Neural cell (in vitro differentiated cells): ENCODE measurements around the gene TXNRD1. TPM values are rescaled to one million over a fixed set of nuclear protein-coding genes. Genes with fewer than 3 reads are reported as not detected.

Source experiments
- H2AFZ ChIP-seq: fragments of 200-600, 300-800 bp; sonication (generic), shearing (Covaris generic); 2 replicates; pipeline ENCODE4 v1.6.0; 2014; ENCODE audit warnings: low read depth, mild to moderate bottlenecking, antibody characterized with exemption, low read length, moderate library complexity
- H3F3A ChIP-seq: fragments of 200-600 bp; shearing (Covaris generic); 2 replicates; pipeline ENCODE4 v1.6.1; 2016; ENCODE audit warnings: mild to moderate bottlenecking, moderate library complexity, mixed read lengths, antibody characterized with exemption, low read length; ENCODE audit not compliant: insufficient read depth, poor library complexity, severe bottlenecking
- H3K27ac ChIP-seq: fragments of 200-600, 300-800 bp; sonication (generic), shearing (Covaris generic); 2 replicates; pipeline ENCODE4 v1.5.1; 2014; ENCODE audit warnings: mild to moderate bottlenecking, low read length, moderate library complexity
- H3K27me3 ChIP-seq: fragments of 300-800, 200-600 bp; sonication (generic), shearing (Covaris generic); 2 replicates; pipeline ENCODE4 v1.6.0; 2014; ENCODE audit warnings: mild to moderate bottlenecking, low read depth, low read length, moderate library complexity; ENCODE audit not compliant: insufficient read depth
- H3K36me3 ChIP-seq: fragments of 300-800, 200-600 bp; sonication (generic), shearing (Covaris generic); 2 replicates; pipeline ENCODE4 v1.5.1; 2014; ENCODE audit warnings: mild to moderate bottlenecking, antibody characterized with exemption, low read length, moderate library complexity; ENCODE audit not compliant: insufficient read depth
- H3K4me2 ChIP-seq: fragments of 300-800, 200-600 bp; sonication (generic), shearing (Covaris generic); 2 replicates; pipeline ENCODE4 v1.6.0; 2014; ENCODE audit warnings: mild to moderate bottlenecking, low read length
- H3K4me3 ChIP-seq: fragments of 300-800, 200-600 bp; sonication (generic), shearing (Covaris generic); 2 replicates; pipeline ENCODE4 v1.5.1; 2014; ENCODE audit warnings: mild to moderate bottlenecking, low read length, moderate library complexity
- H3K79me2 ChIP-seq: fragments of 200-600 bp; shearing (Covaris generic); replicated peaks from 2 replicates; pipeline ENCODE4 v1.6.0; 2014; ENCODE audit warnings: mild to moderate bottlenecking, low read length, moderate library complexity; ENCODE audit not compliant: insufficient read depth
- H3K9ac ChIP-seq: fragments of 300-800, 200-600 bp; sonication (generic), shearing (Covaris generic); 2 replicates; pipeline ENCODE4 v1.6.1; 2016; ENCODE audit warnings: mild to moderate bottlenecking, low read length, mixed read lengths
- H3K9me2 ChIP-seq: fragments of 200-600 bp; shearing (Covaris generic); 2 replicates; pipeline ENCODE4 v1.6.1; 2016; ENCODE audit warnings: mild to moderate bottlenecking, low read length, mixed read lengths; ENCODE audit not compliant: insufficient read depth
- H3K9me3 ChIP-seq: fragments of 200-600, 300-800 bp; sonication (generic), shearing (Covaris generic); 2 replicates; pipeline ENCODE4 v1.6.1; 2016; ENCODE audit warnings: mild to moderate bottlenecking, mixed run types, low read length, moderate library complexity, mixed read lengths
- H4K20me1 ChIP-seq: fragments of 200-600 bp; shearing (Covaris generic); 2 replicates; pipeline ENCODE4 v1.6.1; 2016; ENCODE audit warnings: mild to moderate bottlenecking, mixed run types; ENCODE audit not compliant: insufficient read depth
- CTCF ChIP-seq: fragments of 450-650 bp; IDR thresholded peaks from 2 replicates; pipeline ENCODE4 v1.5.1; 2014; ENCODE audit warnings: antibody characterized with exemption, mild to moderate bottlenecking, moderate library complexity; ENCODE audit not compliant: poor library complexity, severe bottlenecking
- EP300 ChIP-seq: fragments of 450-650 bp; conservative IDR thresholded peaks from 2 replicates; pipeline ENCODE4 v1.6.1; 2014; ENCODE audit warnings: antibody characterized with exemption, mild to moderate bottlenecking, moderate library complexity; ENCODE audit not compliant: poor library complexity, severe bottlenecking
- EZH2 ChIP-seq: fragments of 200-600, 300-800 bp; shearing (Covaris generic), sonication (generic); IDR thresholded peaks from 2 replicates; pipeline ENCODE4 v1.6.1; 2014; ENCODE audit warnings: antibody characterized with exemption, low read length, borderline replicate concordance, mild to moderate bottlenecking; ENCODE audit not compliant: insufficient read depth, poor library complexity, severe bottlenecking
- MXI1 ChIP-seq: fragments of 450-650 bp; conservative IDR thresholded peaks from 2 replicates; pipeline ENCODE4 v1.6.1; 2014; ENCODE audit warnings: antibody characterized with exemption, mild to moderate bottlenecking; ENCODE audit not compliant: poor library complexity, severe bottlenecking
- POLR2AphosphoS5 ChIP-seq: IDR thresholded peaks from 2 replicates; pipeline ENCODE4 v1.6.1; 2012
- RAD21 ChIP-seq: fragments of 450-650 bp; conservative IDR thresholded peaks from 2 replicates; pipeline ENCODE4 v1.6.1; 2014; ENCODE audit warnings: antibody characterized with exemption, mild to moderate bottlenecking, moderate library complexity
- REST ChIP-seq: IDR thresholded peaks from 2 replicates; pipeline ENCODE4 v1.6.1; 2012; ENCODE audit warnings: borderline replicate concordance
- SMC3 ChIP-seq: fragments of 450-650 bp; conservative IDR thresholded peaks from 2 replicates; pipeline ENCODE4 v1.6.1; 2014; ENCODE audit warnings: antibody characterized with exemption, mild to moderate bottlenecking, moderate library complexity; ENCODE audit not compliant: poor library complexity
- TAF1 ChIP-seq: IDR thresholded peaks from 2 replicates; pipeline ENCODE4 v1.6.1; 2012; ENCODE audit warnings: low read depth
- polyA plus RNA-seq: library from polyadenylated mRNA; depleted of rRNA; stranded (reverse); fragments of >200 nt; gene quantifications from 2 replicates; pipeline ENCODE4 v1.2.3, GENCODE V29; 2014

Gene TXNRD1
- polyA plus RNA-seq, 1 donor from 2014 or later: 59.6 TPM

- Histone ChIP-seq H3K36me3 (no peaks in the 10 kb centered on the region), H4K20me1 (no peaks in the 10 kb centered on the region), H3K9me3 (no peaks in the 10 kb centered on the region), H3K4me2 (no peak overlapping the region), H3F3A (no peaks in the 10 kb centered on the region), H3K79me2 (no peaks in the 10 kb centered on the region), H3K9me2 (no peaks in the 10 kb centered on the region), H2AFZ (no peak overlapping the region), H3K9ac (no peak overlapping the region), H3K4me3 (no peak overlapping the region), H3K27me3 (no peaks in the 10 kb centered on the region), H3K27ac (no peak overlapping the region)
- TF ChIP-seq MXI1 (no peak), SMC3 (no peak), TAF1 (no peak), RAD21 (no peak), REST (no peak), EP300 (no peak)
These were observed 127.2 kb downstream of the TXNRD1 start for GRCh38 chr12:104342635-104343249.

GRCh38 chr12:104344682-104345081, 129.1 kb downstream of the TXNRD1 start:
- no peaks in the 10 kb centered on the region for H3K9me2 ChIP-seq
- H3K9ac ChIP-seq: no peak overlapping the region
- H3F3A ChIP-seq: no peaks in the 10 kb centered on the region
- no peak overlapping the region for H2AFZ ChIP-seq
- no peaks in the 10 kb centered on the region for H3K36me3 ChIP-seq
- H3K9me3 ChIP-seq: no peaks in the 10 kb centered on the region
- TF ChIP-seq RAD21 (no peak), MXI1 (no peak), EZH2 (no peak), SMC3 (no peak), POLR2AphosphoS5 (no peak), REST (no peak), CTCF (no peak)
- no peak overlapping the region for H3K4me2 ChIP-seq
- H3K27me3 ChIP-seq: no peaks in the 10 kb centered on the region
- no peaks in the 10 kb centered on the region for H3K79me2 ChIP-seq
- no peak overlapping the region for H3K4me3 ChIP-seq
- no peaks in the 10 kb centered on the region for H4K20me1 ChIP-seq
- H3K27ac ChIP-seq: no peak overlapping the region
